Anterior cingulate cortex (tissue), 58 donors: ENCODE measurements around the gene CNTN4.
A peak's percentile ranks its signal among the peaks of the same experiment; 100 is the strongest.

Source experiments
- DNase-seq, 58 donors: peaks; one replicate each; lab custom pipeline; 2025; lab: John Stamatoyannopoulos, UW

Gene CNTN4

DNA sequence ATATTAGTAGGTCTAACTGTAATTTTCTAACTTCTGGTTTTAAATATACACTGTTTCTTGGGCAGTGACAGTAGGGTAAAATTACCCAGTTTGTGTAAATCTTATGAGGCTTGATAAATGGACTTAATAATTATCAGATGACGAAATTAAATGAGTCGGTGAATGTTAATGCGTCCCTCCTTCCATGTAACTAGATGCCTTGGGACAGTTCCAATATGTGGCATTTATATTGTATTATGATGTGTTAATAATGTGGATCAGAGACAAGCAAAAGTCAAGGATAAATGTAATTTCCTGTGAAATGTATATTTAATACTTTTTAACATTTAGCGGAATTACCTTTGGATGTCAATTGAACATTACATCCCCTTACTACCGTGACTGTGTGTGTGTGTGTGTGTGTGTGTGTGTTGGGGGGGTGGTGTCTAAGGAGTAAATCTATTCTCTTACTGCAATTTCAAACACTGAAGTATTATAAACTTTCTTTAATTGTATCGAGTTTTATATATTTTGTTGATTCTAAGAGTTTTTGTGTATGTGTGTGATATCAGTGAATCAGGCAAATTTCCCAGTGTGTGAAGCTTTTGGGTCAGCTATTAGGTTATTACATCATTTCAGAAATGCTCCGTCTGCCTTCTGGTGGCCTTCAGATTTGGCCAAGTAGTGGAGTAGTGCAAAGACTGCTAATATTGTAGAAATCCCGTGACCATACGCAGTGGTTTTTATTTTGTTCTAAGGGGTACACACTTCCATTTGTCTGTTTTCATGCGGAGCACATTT is 50.1 kb downstream of the CNTN4 start:
- no peak for DNase-seq

DNA sequence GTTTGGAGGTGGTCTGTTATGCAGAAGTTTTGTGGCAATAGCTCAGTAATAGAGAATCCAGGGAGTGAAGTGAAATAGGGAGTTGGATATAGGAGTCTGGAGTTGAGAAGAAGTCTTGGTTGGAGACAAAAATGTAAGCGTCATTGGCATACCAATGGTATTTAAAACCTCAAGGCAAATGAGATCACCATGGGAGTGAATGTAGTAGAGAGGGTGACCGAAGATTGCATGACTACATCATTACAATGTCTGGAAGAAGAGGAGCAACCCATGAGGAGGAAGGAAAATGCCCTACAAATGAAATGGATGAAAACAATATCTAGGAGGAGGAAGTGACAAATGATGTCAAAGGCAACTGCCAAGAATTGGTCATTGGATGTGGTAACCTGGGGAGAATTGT is 54.4 kb downstream of the CNTN4 start:
- DNase-seq, result no peak

DNA sequence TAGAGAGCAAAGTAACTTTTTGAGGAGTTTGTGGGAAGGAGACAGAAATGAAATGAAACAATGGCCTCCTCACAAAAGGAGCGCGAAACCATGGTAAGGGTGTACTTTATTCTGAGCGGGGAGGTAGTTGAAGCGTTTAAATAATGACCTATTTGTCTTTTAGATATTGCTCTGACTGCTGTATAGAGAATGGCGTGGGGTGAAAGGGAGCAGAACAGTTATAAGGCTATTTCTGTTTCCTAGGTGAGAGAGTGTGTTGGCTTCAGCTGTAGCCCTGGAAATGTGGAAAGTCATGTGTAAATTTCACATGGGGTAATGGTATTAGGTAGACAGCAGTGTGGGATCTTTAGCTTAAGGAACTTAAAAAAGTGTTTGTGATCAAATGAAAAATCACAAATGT is 54.9 kb downstream of the CNTN4 start:
- no peak for DNase-seq

DNA sequence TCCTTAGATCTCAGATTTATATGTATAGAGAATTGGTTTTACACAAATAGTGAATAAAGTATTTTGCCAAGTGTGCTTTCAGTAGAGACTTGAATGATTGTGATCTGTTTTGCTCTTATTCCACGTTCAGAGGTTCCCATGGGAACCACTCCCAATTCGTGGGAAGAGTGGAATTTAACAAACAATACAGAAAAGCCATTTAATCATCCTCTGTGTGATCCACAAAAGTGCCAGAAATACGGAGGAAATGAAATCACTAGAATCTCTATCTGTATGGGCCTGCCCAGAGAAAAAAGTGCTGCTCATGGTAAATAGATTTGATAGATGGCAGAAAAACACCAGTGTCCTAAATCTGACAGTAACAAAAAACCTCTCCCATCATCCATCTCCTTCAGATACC is 56.0 kb downstream of the CNTN4 start:
- peak in 1 of 58 donors; percentile 1 for DNase-seq

DNA sequence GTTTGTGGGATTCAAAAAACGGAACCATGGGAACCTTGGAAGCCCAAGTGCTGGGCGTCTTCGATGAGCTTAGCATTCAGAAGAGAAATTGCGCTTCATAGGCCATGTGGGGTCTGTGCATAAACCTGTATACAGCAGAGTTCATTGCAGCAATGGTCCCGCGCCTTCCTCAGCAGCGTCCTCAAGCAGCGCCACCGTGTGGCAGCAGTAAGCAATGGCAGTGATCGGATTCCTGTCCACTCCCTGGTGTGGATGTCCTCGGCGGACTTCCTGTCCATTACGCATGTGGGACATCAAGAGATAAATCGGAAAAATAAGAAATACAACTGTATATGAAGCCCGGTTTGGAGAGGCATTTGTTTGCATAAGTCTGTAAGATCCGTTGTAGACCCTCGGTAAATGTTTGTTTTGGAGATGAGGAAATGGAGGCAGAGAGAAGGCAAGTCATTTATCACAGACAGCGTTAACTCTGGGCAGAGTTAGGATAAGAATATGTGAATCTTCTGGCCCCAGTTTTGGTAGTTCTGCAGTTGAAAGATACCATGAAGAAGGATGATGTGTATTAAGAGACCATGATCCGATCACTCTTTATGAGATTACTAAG is 57.7 kb downstream of the CNTN4 start:
- DNase-seq, result peak in 2 of 58 donors; percentile 1 to 4

DNA sequence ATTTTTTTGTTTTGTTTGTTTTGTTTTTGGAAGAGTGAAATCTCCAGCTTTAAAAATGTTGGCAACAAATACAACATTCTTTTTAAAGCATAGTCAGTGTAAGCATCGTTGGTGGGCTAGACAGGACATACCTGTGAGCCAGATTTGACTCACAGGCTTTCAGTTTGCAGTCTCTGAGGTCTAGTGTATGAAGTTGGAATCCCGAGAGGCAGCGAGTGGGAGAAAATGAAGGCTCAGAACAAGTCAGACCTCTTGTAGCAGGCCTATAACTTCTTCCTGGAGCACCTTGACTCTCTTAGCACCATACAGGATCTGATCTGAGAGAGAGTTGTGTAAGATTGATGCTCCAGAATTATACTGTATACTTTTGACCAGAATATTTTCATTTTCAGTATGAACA is 60.2 kb downstream of the CNTN4 start:
- no peak for DNase-seq

DNA sequence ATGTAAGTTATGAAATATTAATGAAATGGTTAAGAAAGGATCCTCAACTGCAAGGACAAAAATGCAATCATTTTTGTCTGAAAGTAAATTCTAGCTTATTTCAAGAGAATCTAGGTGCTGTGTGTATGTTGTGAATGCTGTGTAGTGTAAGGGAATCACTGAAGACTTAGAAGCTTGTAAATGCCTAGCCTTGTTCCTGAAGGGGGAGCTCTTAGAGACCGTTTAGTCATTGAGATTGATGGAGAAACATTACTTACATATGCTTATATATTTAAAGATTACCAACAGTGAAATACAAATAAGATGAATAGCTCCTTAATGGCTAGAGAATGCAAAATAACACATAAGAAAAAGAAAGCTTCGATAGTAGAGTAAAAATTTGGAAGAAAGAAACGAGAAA is 67.9 kb downstream of the CNTN4 start:
- DNase-seq, result no peak

DNA sequence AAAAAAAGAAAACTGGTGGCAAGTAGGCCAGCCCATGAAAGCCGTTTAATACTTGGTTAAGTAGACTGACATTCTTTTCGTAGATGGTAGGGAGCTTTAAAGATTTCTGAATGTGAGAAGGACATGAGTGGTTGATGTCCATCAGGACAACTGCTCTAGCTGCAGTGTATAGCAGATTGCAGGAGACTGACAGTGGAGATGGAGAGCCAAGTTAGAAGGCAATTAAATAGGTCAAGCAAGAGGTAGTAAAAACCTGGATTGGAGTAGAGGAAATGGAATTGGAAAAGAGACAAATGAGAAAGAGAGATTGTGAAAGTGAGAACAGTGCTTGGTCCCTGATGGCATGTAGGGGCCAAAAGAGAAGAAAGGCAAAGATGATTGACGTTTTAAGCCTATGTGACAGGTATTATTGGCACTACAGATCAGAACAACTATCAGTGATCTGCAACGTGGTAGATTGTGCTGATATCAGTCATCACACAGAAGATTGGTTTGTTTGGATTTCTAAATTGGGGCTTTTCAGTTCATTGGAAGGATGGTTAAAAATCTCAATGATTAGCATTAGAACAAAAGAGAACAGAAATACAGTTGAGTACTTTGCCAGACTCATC is 74.0 kb downstream of the CNTN4 start:
- no peak for DNase-seq

DNA sequence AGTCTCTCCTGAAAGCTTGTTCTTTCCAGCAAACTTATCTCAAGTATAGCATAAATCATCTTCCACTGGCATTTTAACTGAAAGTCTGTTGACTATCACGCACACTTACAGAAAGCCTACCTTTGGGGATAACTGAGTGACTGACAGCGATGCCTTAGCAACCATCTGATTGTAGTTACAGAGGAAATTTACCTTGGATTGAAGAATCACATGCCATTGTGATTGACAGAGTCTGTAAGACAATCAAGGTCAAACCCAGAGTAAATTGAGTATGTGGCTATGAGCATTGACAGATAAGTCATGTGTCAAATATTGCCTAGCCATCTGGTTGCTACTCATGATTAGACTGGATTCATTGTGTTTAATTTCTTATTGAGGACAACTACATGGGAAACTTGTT is 82.0 kb downstream of the CNTN4 start:
- no peak for DNase-seq

DNA sequence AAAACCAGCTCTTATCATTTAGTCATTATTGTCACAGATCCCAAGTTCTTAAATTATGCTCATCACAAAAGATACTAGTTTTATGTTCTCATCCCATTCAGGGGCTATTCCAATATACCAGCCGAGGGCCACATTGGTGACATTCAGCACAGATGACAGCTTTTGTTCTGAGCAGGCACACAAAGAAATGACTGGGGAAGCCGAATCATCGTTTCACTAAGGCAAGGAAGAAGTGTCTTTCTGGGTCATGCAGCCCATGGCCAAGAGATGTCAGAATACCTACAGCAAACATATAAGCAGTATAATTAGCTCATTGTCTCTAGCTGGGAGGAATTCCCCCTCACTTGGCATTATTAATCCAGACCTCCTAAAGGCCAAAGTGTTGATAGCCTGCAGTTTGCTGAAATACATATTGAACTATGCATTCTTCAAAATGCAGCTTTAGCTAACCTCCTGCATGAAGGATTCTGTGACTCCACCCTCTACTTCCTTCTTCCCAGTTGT is 100.2 kb downstream of the CNTN4 start:
- no peak for DNase-seq

DNA sequence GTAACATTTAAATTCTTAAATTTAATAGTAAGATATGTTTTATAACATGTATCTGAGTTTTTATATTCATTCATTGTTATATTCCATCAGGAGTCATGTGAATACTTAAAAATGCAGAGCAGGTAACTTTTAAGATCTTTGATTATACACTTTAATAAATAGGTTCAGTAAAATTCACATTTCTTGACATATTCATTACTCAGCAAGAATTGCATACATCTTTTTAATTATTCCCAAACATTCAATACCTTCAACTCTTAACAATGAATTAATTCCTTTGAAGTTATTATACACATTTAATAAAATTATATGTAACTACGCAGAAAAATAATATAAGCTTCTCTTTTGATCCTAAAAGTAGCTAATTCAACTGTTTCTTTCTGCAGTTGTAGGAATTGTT is 105.4 kb downstream of the CNTN4 start:
- no peak for DNase-seq

DNA sequence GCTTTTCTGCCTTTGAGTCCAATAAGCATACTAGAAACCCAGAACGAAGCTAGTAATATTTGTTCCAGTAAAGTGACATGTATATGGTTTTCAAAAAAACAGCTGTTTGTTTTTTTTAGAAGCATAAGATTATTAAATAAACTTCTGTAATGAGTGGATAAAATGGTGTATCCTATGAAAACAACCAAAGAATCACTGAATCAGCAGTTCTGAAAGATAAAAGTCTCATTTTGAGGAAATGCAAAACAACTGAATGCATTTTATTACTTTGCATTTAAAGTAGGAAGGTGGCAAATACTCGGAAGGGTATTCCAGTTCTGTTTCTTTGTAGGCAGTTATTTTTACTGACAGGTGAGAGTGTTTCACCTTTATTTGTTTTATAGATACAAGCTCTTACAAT is 107.0 kb downstream of the CNTN4 start:
- no peak for DNase-seq

DNA sequence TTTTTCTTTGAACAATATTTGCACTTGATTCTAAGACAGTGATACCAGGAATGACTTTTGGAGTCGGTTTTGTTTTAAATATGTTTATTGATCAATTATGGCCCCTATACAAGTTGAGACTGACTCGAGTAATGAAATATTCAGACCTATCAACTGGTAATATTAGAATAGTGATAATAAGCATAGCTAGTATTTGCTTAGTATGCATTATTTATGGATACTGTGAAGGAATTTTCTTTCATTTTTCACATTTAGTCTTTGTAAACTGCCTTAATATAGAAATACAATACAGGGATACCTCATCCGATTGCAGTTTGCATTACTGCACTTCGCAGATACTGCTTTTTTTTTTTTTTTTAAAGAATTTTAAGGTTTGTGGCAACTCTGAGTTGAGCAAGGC is 107.9 kb downstream of the CNTN4 start:
- DNase-seq, result no peak

DNA sequence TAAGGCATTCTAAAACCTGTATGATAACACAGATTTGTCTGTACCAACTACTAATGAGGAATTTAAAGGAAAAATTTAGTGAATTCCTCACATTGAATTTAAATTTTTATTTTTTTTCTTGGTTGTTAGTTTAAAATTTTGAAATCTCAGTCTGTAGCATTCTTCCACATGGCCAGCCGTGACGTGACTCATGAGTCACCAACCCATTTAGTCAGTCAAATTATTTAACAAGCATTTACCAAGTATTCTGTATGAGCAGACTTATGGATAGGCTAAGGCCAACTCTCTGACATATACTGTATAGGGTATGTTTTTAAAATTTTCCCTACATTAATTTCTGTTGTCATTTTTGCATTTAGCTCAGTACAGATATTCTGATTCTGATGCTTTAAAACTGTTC is 112.9 kb downstream of the CNTN4 start:
- no peak for DNase-seq

DNA sequence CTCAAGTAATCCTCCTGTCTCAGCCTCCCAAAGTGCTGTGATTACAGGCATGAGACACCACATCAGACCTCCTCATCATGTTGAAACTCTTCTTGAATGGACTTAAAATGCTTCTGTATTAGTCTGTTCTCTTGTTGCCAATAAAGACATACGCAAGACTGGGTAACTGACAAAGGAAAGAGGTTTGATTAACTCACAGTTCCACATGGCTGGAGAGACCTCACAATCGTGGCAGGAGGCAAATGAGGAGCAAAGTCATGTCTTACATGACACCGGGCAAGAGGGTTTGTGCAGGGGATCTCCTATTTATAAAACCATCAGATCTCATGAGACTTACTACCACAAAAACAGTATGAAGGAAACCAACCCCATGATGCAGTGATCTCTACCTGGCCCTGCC is 113.5 kb downstream of the CNTN4 start:
- DNase-seq, result no peak

DNA sequence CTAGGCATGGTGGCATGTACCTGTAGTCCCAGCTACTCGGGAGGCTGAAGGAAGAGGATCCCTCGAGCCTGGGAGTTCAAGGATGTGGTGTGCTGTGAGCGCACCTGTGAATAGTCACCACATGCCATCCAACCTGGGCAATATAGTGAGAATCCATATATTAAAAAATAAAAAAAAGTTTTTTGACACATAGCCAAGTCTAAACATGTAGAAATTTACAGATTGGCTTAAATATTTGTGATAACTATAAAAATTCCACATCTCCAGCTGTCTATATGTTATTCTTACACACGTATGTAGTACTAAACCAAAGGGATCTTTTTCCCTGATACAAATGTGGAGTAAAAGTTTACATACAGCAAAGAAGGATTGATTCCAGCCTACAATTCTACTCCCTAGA is 119.7 kb downstream of the CNTN4 start:
- DNase-seq, result no peak

DNA sequence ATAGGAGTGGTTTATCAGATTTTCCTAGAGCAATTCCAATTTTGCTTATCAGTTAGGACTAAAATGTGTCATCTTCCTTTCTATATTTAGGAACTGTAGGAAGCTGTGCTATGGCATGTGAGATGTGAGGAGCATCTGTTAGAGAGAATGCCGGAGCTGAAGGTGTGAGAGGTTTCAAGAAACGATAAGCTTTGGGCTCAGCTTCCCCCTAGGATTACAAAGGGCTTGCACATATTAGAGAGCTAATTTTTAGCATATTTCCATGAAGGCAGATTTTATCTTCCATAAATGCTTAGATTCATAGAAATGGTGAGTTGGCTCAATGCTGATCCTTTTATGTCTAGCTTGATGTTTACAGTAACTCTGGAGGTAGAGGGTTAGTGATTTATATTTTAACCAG is 120.2 kb downstream of the CNTN4 start:
- DNase-seq, result no peak

DNA sequence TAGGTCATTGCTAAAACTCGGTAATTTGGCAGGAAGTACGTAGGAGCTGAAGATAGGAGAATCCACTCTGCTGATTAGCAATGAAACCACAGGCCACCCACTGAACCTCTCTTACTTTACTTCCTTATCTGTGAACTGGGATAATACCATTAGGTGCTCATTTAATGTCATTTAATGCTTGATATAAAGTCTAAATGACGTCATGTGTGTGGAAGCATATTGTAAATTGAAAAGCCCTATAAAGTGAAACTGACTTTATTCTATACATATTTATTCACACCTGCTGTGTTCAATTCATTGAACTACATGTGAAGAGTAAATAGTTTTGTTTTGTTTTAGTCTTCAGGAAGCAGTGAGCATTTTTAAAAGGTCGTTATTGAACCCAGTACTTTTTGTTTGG is 137.5 kb downstream of the CNTN4 start:
- no peak for DNase-seq

DNA sequence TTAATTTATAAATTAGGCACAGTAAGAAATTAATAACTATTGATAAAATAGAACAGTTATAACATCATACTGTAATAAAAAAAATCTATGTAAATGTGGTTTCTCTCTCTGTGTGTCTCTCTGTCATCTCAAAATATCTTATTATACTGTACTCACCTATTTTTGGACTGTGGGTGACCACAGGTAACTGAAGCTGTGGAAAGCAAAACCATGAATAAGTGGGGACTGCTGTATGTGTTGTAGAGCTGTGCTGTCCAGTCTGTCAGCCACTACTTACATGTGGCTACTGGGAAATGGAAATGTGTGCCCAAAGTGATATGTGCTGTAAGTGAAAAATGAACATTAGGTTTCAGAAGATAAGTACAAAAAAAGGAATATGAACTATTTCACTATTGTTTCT is 145.5 kb downstream of the CNTN4 start:
- no peak for DNase-seq

DNA sequence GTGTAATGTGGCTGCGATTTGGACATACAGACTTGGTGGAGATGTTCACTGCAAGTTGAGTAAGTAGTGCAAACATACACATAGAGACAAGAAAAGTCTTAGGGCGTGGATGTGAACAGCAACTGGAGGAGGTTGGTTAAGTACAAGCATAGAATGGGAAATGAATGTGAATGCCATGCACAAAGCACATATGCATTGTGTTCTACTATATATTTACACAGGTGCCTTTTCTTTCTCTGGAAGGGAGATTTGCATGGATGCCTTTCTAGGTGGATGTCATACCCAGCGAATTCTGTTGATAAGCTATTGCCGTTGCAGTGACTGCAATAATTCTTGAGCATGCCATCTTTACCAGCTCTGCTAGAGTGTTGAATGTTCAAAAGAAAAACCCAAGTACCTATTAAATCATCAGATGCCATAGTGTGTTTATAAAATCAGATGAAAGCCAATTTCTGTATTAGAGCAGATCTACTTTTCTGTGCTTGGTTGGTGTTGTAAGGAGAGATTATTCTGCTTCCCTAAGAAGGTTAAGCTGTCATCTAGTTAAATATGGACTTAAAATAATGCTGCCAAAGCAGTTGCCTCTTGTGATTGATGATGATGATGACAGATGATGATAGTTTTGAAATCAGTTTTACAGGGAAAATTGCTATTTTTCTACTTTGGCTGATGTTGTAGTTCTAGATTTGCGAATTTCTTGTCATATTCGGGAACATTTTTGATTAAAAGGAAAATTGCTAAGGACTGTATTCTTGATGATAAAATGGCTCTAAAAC is 148.4 kb downstream of the CNTN4 start:
- no peak for DNase-seq

DNA sequence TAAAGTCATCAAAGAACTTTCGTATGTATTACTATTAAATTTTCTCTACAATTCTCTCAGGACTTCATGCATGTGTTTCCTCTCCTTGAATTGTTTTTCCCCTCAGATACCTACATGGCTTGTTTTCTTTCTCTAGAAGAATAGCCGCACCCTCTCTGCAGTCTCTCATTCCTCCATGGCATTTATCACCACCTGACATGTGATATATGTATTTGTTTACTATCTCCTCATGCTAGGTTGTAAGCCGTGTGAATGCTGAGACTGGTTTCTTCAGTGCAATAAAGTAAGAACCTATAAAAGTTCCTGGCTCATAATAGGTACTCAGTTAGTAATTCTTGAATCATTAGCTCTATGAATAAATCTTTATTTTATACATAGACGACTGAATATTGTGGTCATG is 149.2 kb downstream of the CNTN4 start:
- no peak for DNase-seq
